H1 (cell line): Measurements from ENCODE around the gene TIAM2. TPM values are rescaled to one million over a fixed set of nuclear protein-coding genes. Genes with fewer than 3 reads are reported as not detected.

Source experiments
- CTCF ChIA-PET: fragments of 300-600 bp; sonication (Branson Sonifier 250); formaldehyde crosslinking; loops from one replicate; lab custom pipeline; 2021; ENCODE audit not compliant: partially characterized antibody; lab: Charles Lee
- POLR2A ChIA-PET: fragments of 300-600 bp; sonication (Branson Sonifier 250); formaldehyde crosslinking; loops from one replicate; lab custom pipeline; 2021; ENCODE audit warnings: inconsistent platforms; ENCODE audit not compliant: partially characterized antibody; lab: Charles Lee
- DNase-seq, 2 experiments: peaks; one replicate each; pipeline versions ENCODE4 v3.0.0 to v3.0.0-alpha.2; 2010 to 2022; ENCODE audit warnings: low spot score in 2 of 2, low read depth in 1 of 2, mixed read lengths in 1 of 2
- FAIRE-seq: peaks from 2 replicates; lab custom pipeline; 2011; peaks lifted over from hg19 to GRCh38; lab: Jason Lieb, UNC
- H2AFZ ChIP-seq: 2 replicates; pipeline ENCODE4 v1.8.1; 2012; ENCODE audit warnings: low read length, inconsistent platforms
- H2AK5ac ChIP-seq: 2 replicates; pipeline ENCODE4 v1.6.1; 2013; ENCODE audit warnings: low read depth, low read length
- H2BK120ac ChIP-seq: replicated peaks from 2 replicates; pipeline ENCODE3; 2013; ENCODE audit warnings: low read depth, low read length, inconsistent platforms
- H2BK12ac ChIP-seq: 2 replicates; pipeline ENCODE4 v1.6.1; 2013; ENCODE audit warnings: low read depth, low read length
- H2BK15ac ChIP-seq: 2 replicates; pipeline ENCODE4 v1.6.1; 2013; ENCODE audit warnings: low read length
- H2BK20ac ChIP-seq: 2 replicates; pipeline ENCODE4 v1.6.1; 2013; ENCODE audit warnings: low read length
- H2BK5ac ChIP-seq: 2 replicates; pipeline ENCODE4 v1.6.1; 2013; ENCODE audit warnings: low read depth, low read length
- H3K14ac ChIP-seq: 2 replicates; pipeline ENCODE4 v1.6.1; 2013; ENCODE audit warnings: inconsistent platforms; ENCODE audit not compliant: insufficient read length
- H3K18ac ChIP-seq: 2 replicates; pipeline ENCODE4 v1.6.1; 2013; ENCODE audit warnings: low read length; ENCODE audit errors: extremely low read depth
- H3K23ac ChIP-seq: 2 replicates; pipeline ENCODE4 v1.6.1; 2013; ENCODE audit warnings: inconsistent platforms; ENCODE audit not compliant: insufficient read length
- H3K23me2 ChIP-seq: 2 replicates; pipeline ENCODE4 v1.6.1; 2013; ENCODE audit warnings: low read depth, low read length
- H3K27ac ChIP-seq: 2 replicates; pipeline ENCODE4 v1.6.1; 2011; ENCODE audit warnings: low read depth, low read length, inconsistent platforms
- H3K27me3 ChIP-seq, 4 experiments: replicated peaks in 1 of 4; 1 replicate in 1 of 4; 2 replicates in 3 of 4; pipeline versions ENCODE4 v1.6.1 to v1.8.1; 2011 to 2013; ENCODE audit warnings: low read length in 3 of 4, mild to moderate bottlenecking in 3 of 4, inconsistent platforms in 2 of 4, mixed read lengths in 2 of 4, moderate library complexity in 1 of 4; ENCODE audit not compliant: control insufficient read depth in 3 of 4, insufficient read depth in 3 of 4; ENCODE audit errors: extremely low read depth in 1 of 4
- H3K36me3 ChIP-seq, 4 experiments: 2 replicates each; pipeline versions ENCODE4 v1.6.1 to v1.8.1; 2011 to 2013; ENCODE audit warnings: mild to moderate bottlenecking in 4 of 4, low read length in 3 of 4, moderate library complexity in 2 of 4, control low read depth in 1 of 4, inconsistent platforms in 1 of 4; ENCODE audit not compliant: insufficient read depth in 4 of 4, control insufficient read depth in 2 of 4
- H3K4ac ChIP-seq: replicated peaks from 2 replicates; pipeline ENCODE3; 2013; ENCODE audit warnings: low read length, low read depth, mixed read lengths, inconsistent platforms; ENCODE audit not compliant: insufficient read length
- H3K4me1 ChIP-seq, 4 experiments: replicated peaks in 1 of 4; 1 replicate in 1 of 4; 2 replicates in 3 of 4; pipeline versions ENCODE4 v1.6.1 to v1.8.1; 2011 to 2013; ENCODE audit warnings: low read length in 3 of 4, inconsistent platforms in 2 of 4, mixed read lengths in 1 of 4; ENCODE audit not compliant: insufficient read depth in 4 of 4, control insufficient read depth in 3 of 4
- H3K4me2 ChIP-seq, 2 experiments: 2 replicates each; pipeline versions ENCODE4 v1.6.1 to v1.8.1; 2011 to 2013; ENCODE audit warnings: low read depth in 2 of 2, low read length in 2 of 2, control low read depth in 1 of 2, inconsistent platforms in 1 of 2, mild to moderate bottlenecking in 1 of 2; ENCODE audit not compliant: insufficient read depth in 1 of 2
- H3K4me3 ChIP-seq, 4 experiments: fragments of 200-600, 300-600 bp in 1 of 4; sonication (generic), shearing (Covaris generic), sonication (Bioruptor Twin) in 1 of 4; 2 replicates each; pipeline versions ENCODE4 v1.5.1 to v1.8.1; 2011 to 2016; ENCODE audit warnings: low read length in 4 of 4, low read depth in 3 of 4, control low read depth in 2 of 4, inconsistent platforms in 2 of 4, mild to moderate bottlenecking in 2 of 4, mixed read lengths in 1 of 4, moderate library complexity in 1 of 4; ENCODE audit not compliant: insufficient read depth in 2 of 4; ENCODE audit errors: extremely low read depth in 1 of 4
- H3K56ac ChIP-seq: replicated peaks from 2 replicates; pipeline ENCODE3; 2013; ENCODE audit warnings: low read depth, mild to moderate bottlenecking, mixed read lengths, low read length, inconsistent platforms; ENCODE audit not compliant: insufficient read length
- H3K79me1 ChIP-seq: 2 replicates; pipeline ENCODE4 v1.6.1; 2013; ENCODE audit warnings: low read depth, low read length, control low read depth
- H3K79me2 ChIP-seq, 2 experiments: 2 replicates each; pipeline versions ENCODE4 v1.6.1 to v1.8.1; 2012 to 2013; ENCODE audit warnings: low read length in 2 of 2, mild to moderate bottlenecking in 2 of 2, inconsistent platforms in 1 of 2; ENCODE audit not compliant: insufficient read depth in 2 of 2, control insufficient read depth in 1 of 2
- H3K9ac ChIP-seq, 4 experiments: replicated peaks in 1 of 4; 1 replicate in 1 of 4; 2 replicates in 3 of 4; pipeline versions ENCODE4 v1.6.1 to v1.8.1; 2011 to 2013; ENCODE audit warnings: low read depth in 3 of 4, low read length in 3 of 4, control low read depth in 2 of 4, mild to moderate bottlenecking in 2 of 4, moderate library complexity in 2 of 4, inconsistent platforms in 1 of 4; ENCODE audit errors: extremely low read depth in 1 of 4
- H3K9me3 ChIP-seq, 2 experiments: 2 replicates each; pipeline versions ENCODE4 v1.6.1 to v1.8.1; 2012 to 2013; ENCODE audit warnings: mild to moderate bottlenecking in 2 of 2, moderate library complexity in 2 of 2, control low read depth in 1 of 2, inconsistent platforms in 1 of 2, low read depth in 1 of 2, low read length in 1 of 2, mixed read lengths in 1 of 2; ENCODE audit not compliant: insufficient read depth in 2 of 2
- H4K20me1 ChIP-seq, 2 experiments: replicated peaks in 1 of 2; 2 replicates each; pipeline versions ENCODE3 to v1.8.1; 2011 to 2013; ENCODE audit warnings: inconsistent platforms in 2 of 2, low read length in 2 of 2, mild to moderate bottlenecking in 1 of 2; ENCODE audit not compliant: insufficient read depth in 2 of 2, control insufficient read depth in 1 of 2
- H4K5ac ChIP-seq: 2 replicates; pipeline ENCODE4 v1.6.1; 2013; ENCODE audit warnings: low read length, low read depth, mixed read lengths, inconsistent platforms; ENCODE audit not compliant: insufficient read length
- H4K8ac ChIP-seq: 2 replicates; pipeline ENCODE4 v1.8.0; 2013; ENCODE audit warnings: mild to moderate bottlenecking, moderate library complexity, low read length, inconsistent platforms; ENCODE audit not compliant: insufficient read depth; ENCODE audit errors: extremely low read depth
- H4K91ac ChIP-seq: replicated peaks from 2 replicates; pipeline ENCODE3; 2013; ENCODE audit warnings: low read length, mixed read lengths, inconsistent platforms; ENCODE audit not compliant: insufficient read length
- EP300 ChIP-seq, 2 experiments: IDR thresholded peaks; 1 replicate in 1 of 2; 2 replicates in 1 of 2; pipeline ENCODE4 v1.6.1; 2011 to 2012; ENCODE audit warnings: low read depth in 2 of 2, low read length in 2 of 2, mild to moderate bottlenecking in 2 of 2, borderline replicate concordance in 1 of 2, inconsistent platforms in 1 of 2, moderate library complexity in 1 of 2
- WGBS, 2 experiments: shearing (Covaris generic) in 1 of 2; methylation state at CpG; one replicate each; pipeline versions ENCODE4 v1.1.6 to v1.1.7; 2013 to 2015; ENCODE audit warnings: low lambda C conversion rate in 2 of 2, mixed read lengths in 2 of 2, inconsistent platforms in 1 of 2, low coverage in 1 of 2, missing lambda C conversion rate in 1 of 2; ENCODE audit not compliant: insufficient replicate concordance in 2 of 2, insufficient coverage in 1 of 2, insufficient read length in 1 of 2; ENCODE audit errors: extremely low coverage in 1 of 2, missing lambda C conversion rate in 1 of 2; 5-methylcytosine and 5-hydroxymethylcytosine counted together
- polyA plus RNA-seq, 7 experiments: library from polyadenylated mRNA; depleted of rRNA in 3 of 7; stranded (reverse) in 5 of 7; unstranded in 2 of 7; fragments of >200 nt in 5 of 7; fragments of 200-250 nt in 2 of 7; gene quantifications; 1 replicate in 5 of 7; 2 replicates in 1 of 7; 4 replicates in 1 of 7; pipeline versions ENCODE4 v1.2.1 to v1.2.3, GENCODE V29; 2011 to 2013; ENCODE audit warnings: missing spikeins in 2 of 7, mixed read lengths in 2 of 7
- total RNA-seq: library from RNA; stranded (reverse); fragmentation: NEBNext Ultra II Directional; extraction: Animal tissue kit (Norgen Biotek cat#: 25700); gene quantifications from 2 replicates; pipeline ENCODE4 v1.2.1, GENCODE V29; 2021

TIAM2 gene
- total and polyA plus RNA-seq, 2 of the 8 experiments (the other 6 are each of a cell fraction or from before 2014, with no cell fraction given): 7.4 to 23.9 TPM

GRCh38 chr6:155004576-155005372 lies 9.7 kb downstream of the TIAM2 start:
- no peak for DNase-seq
- Histone ChIP-seq H4K5ac (no peak overlapping the region), H3K79me1 (no peaks in the 10 kb centered on the region; the same call in 1 of the 2 replicates), H3K4ac (no peak overlapping the region), H3K36me3 (no peaks in the 10 kb centered on the region), H3K9me3 (no peaks in the 10 kb centered on the region), H4K91ac (no peak overlapping the region), H4K20me1 (no peaks in the 10 kb centered on the region), H3K4me1 (peaks cover 3 to 7% (median 5%) of the 10 kb centered on the region in 4 experiments; a peak in 6 of 7 replicates), H3K18ac (no peak overlapping the region), H3K79me2 (peaks cover 2 to 43% of the 10 kb centered on the region in 2 experiments; a peak in 2 of 4 replicates), H2BK5ac (no peak overlapping the region), H2BK12ac (no peak overlapping the region), H2BK20ac (no peak overlapping the region), H2AK5ac (0 out of 2 replicates have a peak overlapping the region, but pooled peaks have one; percentile 40), H3K9ac (no peak overlapping the region), H2BK120ac (no peak overlapping the region), H3K14ac (no peak overlapping the region), H2BK15ac (0 out of 2 replicates have a peak overlapping the region, but pooled peaks have one; percentile 81), H3K27ac (no peak overlapping the region), H3K23ac (no peak overlapping the region), H2AFZ (no peak overlapping the region), H3K27me3 (no peaks in the 10 kb centered on the region), H3K23me2 (no peaks in the 10 kb centered on the region), H4K8ac (no peak overlapping the region), H3K56ac (no peak overlapping the region), H3K4me2 (no peak overlapping the region), H3K4me3 (no peak overlapping the region)
- 92% methylated on average over 10 of the region's 10 CpGs; no CpG with 5 or more reads in 1 of the 2 experiments for WGBS, 2 experiments
- TF ChIP-seq EP300 (IDR thresholded peaks at IDR 0.05; ENCODE audit: borderline replicate concordance in 1 of 2, low read depth in 2 of 2, low read length in 2 of 2): no peak
- ChIA-PET CTCF (interaction anchor here (0.9 to 2.7 kb wide), 4 partner anchors 10 to 265 kb away, joined by 3 to 10 read pairs (median 4); no protein-coding TSS in a partner anchor), POLR2A (interaction anchor here (0.7 kb wide), 1 partner anchor 128 kb away, joined by 3 read pairs; no protein-coding TSS in a partner anchor)
- FAIRE-seq: no peak
